A549 (cell line): ENCODE results near the gene MRRF.

Experiments
- CTCF ChIP-seq: fragments of >200 bp; sonication (Bioruptor Twin); formaldehyde crosslinking; IDR thresholded peaks from 3 replicates; pipeline ENCODE4 v1.5.1; 2016
- NPAS2 ChIP-seq: fragments of 250-450 bp; sonication (Bioruptor Pico); IDR thresholded peaks from 2 replicates; pipeline ENCODE4 v1.8.0; 2022; ENCODE audit warnings: mild to moderate bottlenecking, moderate library complexity, borderline replicate concordance
- POLR2A ChIP-seq: IDR thresholded peaks from 2 replicates; pipeline ENCODE4 v1.6.1; 2012; ENCODE audit warnings: mild to moderate bottlenecking, low read length
- TP53 ChIP-seq: fragments of 250-450 bp; sonication (Bioruptor Pico); IDR thresholded peaks from 2 replicates; pipeline ENCODE4 v1.5.0; 2021; ENCODE audit warnings: mild to moderate bottlenecking, moderate library complexity
- ZC3H11A ChIP-seq: fragments of 450-650 bp; IDR thresholded peaks from 2 replicates; pipeline ENCODE4 v1.6.1; 2014; ENCODE audit warnings: antibody characterized with exemption, mild to moderate bottlenecking
- ZSCAN20 ChIP-seq: fragments of 250-450 bp; sonication (Bioruptor Pico); IDR thresholded peaks from 2 replicates; pipeline ENCODE4 v1.8.0; 2022; ENCODE audit warnings: mild to moderate bottlenecking, moderate library complexity

- no peak for TF ChIP-seq CTCF
- no peak for TF ChIP-seq TP53 (CRISPR knock-in tag)
- no peak for TF ChIP-seq NPAS2 (CRISPR knock-in tag)
- TF ChIP-seq POLR2A, result no peak
- no peak for TF ChIP-seq ZC3H11A
- TF ChIP-seq ZSCAN20 (CRISPR knock-in tag), result no peak
These were observed 53.6 kb downstream of the MRRF start for GRCh38 chr9:122318284-122318683.
